Measurements from ENCODE around the gene F12.

Gene F12

GRCh38 chr5:177434942-177435738, 25.8 kb upstream of the F12 start:
- H3K27ac ChIP-seq: peak overlapping the region in 2 of 21 experiments; percentile 56 to 96
- no peak overlapping the region for H3K4me3 ChIP-seq

GRCh38 chr5:177434437-177434836, 25.1 kb upstream of the F12 start:
- no peak overlapping the region for H3K4me3 ChIP-seq
- H3K27ac ChIP-seq: peak overlapping the region in 5 of 21 experiments; percentile 4 to 96 (median 41)

GRCh38 chr5:177433658-177434217, 24.4 kb upstream of the F12 start:
- Histone ChIP-seq H3K4me3 (no peak overlapping the region), H3K27ac (peak overlapping the region in 8 of 21 experiments; percentile 4 to 96 (median 48))

- no peak overlapping the region for H3K4me3 ChIP-seq
- peak overlapping the region in 15 of 21 experiments; percentile 49 to 96 (median 86) for H3K27ac ChIP-seq
Observed at GRCh38 chr5:177432839-177433657, 23.7 kb upstream of the F12 start.

GRCh38 chr5:177432143-177432838, 22.9 kb upstream of the F12 start:
- Histone ChIP-seq H3K27ac (peak overlapping the region in 17 of 21 experiments; percentile 36 to 96 (median 81)), H3K4me3 (peak overlapping the region in 1 of 7 experiments; percentile 0)

GRCh38 chr5:177431317-177432142, 22.2 kb upstream of the F12 start:
- peak overlapping the region in 1 of 7 experiments; percentile 0 for H3K4me3 ChIP-seq
- peak overlapping the region in 19 of 21 experiments; percentile 31 to 97 (median 81) for H3K27ac ChIP-seq

- H3K27ac ChIP-seq: peak overlapping the region in 19 of 21 experiments; percentile 31 to 97 (median 81)
Observed at GRCh38 chr5:177430972-177431316, 21.6 kb upstream of the F12 start.

GRCh38 chr5:177430140-177430951, 21.0 kb upstream of the F12 start:
- H3K27ac ChIP-seq: peak overlapping the region in 19 of 21 experiments; percentile 26 to 97 (median 81)
- no peak overlapping the region for H3K4me3 ChIP-seq

More at GRCh38 chr5:177430972-177431316, 21.6 kb upstream of the F12 start:
- H3K4me3 ChIP-seq: no peak overlapping the region

- peak overlapping the region in 20 of 21 experiments; percentile 15 to 97 (median 86) for H3K27ac ChIP-seq
Observed at GRCh38 chr5:177429248-177430040, 20.1 kb upstream of the F12 start.

GRCh38 chr5:177428574-177429217, 19.3 kb upstream of the F12 start:
- Histone ChIP-seq H3K27ac (peak overlapping the region in 19 of 21 experiments; percentile 44 to 97 (median 91)), H3K4me3 (peak overlapping the region in 4 of 7 experiments; percentile 68 to 90 (median 73))

More at GRCh38 chr5:177429248-177430040, 20.1 kb upstream of the F12 start:
- H3K4me3 ChIP-seq: peak overlapping the region in 2 of 7 experiments; percentile 70 to 76

GRCh38 chr5:177427919-177428573, 18.7 kb upstream of the F12 start:
- H3K27ac ChIP-seq: peak overlapping the region in 18 of 21 experiments; percentile 44 to 97 (median 92)
- H3K4me3 ChIP-seq: peak overlapping the region; percentile 61 to 90 (median 69)

GRCh38 chr5:177427211-177427822, 18.0 kb upstream of the F12 start:
- H3K4me3 ChIP-seq: peak overlapping the region; percentile 61 to 90 (median 69)

GRCh38 chr5:177426566-177427210, 17.3 kb upstream of the F12 start, which contains the start of gene GRK6:
Gene GRK6 (plus strand): TSS chr5:177426676. CDS start chr5:177426846, 170 bp downstream.
- Histone ChIP-seq H3K4me3 (peak within 1 kb of the TSS; percentile 61 to 90 (median 69)), H3K27ac (peak within 1 kb of the TSS; percentile 74 to 97 (median 93))

More at GRCh38 chr5:177427211-177427822, 18.0 kb upstream of the F12 start:
- peak overlapping the region; percentile 74 to 97 (median 93) for H3K27ac ChIP-seq

GRCh38 chr5:177425801-177426565, 16.6 kb upstream of the F12 start:
- peak overlapping the region; percentile 57 to 95 (median 88) for H3K27ac ChIP-seq
- peak overlapping the region; percentile 24 to 76 (median 50) for H3K4me3 ChIP-seq
